Liver (tissue), 9 donors: ENCODE data around the gene THBS3. TPM values are rescaled to one million over a fixed set of nuclear protein-coding genes. Genes with fewer than 3 reads are reported as not detected.
"Not testable (repeated sequence)": the region's sequence is repeated elsewhere in the genome, so short reads cannot be mapped to it uniquely, and the experiment has no call there.

ENCODE experiments used
- DNase-seq: peaks from one replicate; pipeline ENCODE4 v3.0.0-alpha.2; 2017; ENCODE audit warnings: low spot score
- H3K27ac ChIP-seq, 2 donors: one replicate each; pipeline ENCODE4 v1.7.0; 2013; ENCODE audit warnings: inconsistent platforms in 2 of 2, low read length in 2 of 2, control low read depth in 1 of 2, low read depth in 1 of 2, mild to moderate bottlenecking in 1 of 2
- H3K27me3 ChIP-seq, 4 donors: one replicate each; pipeline versions ENCODE4 v1.6.1 to v1.7.0; 2013; ENCODE audit warnings: low read length in 3 of 4, inconsistent platforms in 1 of 4, mild to moderate bottlenecking in 1 of 4, moderate library complexity in 1 of 4; ENCODE audit not compliant: control insufficient read depth in 4 of 4, insufficient read depth in 4 of 4
- H3K36me3 ChIP-seq, 4 donors: one replicate each; pipeline versions ENCODE4 v1.6.1 to v1.7.0; 2013; ENCODE audit warnings: low read length in 3 of 4, mild to moderate bottlenecking in 3 of 4, low read depth in 1 of 4, moderate library complexity in 1 of 4; ENCODE audit not compliant: control insufficient read depth in 4 of 4, insufficient read depth in 3 of 4
- H3K4me1 ChIP-seq, 4 donors: one replicate each; pipeline versions ENCODE4 v1.6.1 to v1.7.0; 2013; ENCODE audit warnings: low read length in 3 of 4, mild to moderate bottlenecking in 3 of 4, moderate library complexity in 1 of 4; ENCODE audit not compliant: control insufficient read depth in 4 of 4, insufficient read depth in 4 of 4
- H3K4me3 ChIP-seq, 3 donors: one replicate each; pipeline versions ENCODE4 v1.6.1 to v1.7.0; 2013; ENCODE audit warnings: low read length in 3 of 3, control low read depth in 1 of 3, low read depth in 1 of 3, mild to moderate bottlenecking in 1 of 3
- H3K9ac ChIP-seq, 2 donors: one replicate each; pipeline ENCODE4 v1.7.0; 2013; ENCODE audit warnings: low read length in 2 of 2, mild to moderate bottlenecking in 2 of 2, moderate library complexity in 2 of 2, control low read depth in 1 of 2, low read depth in 1 of 2
- H3K9me3 ChIP-seq, 4 donors: one replicate each; pipeline versions ENCODE4 v1.6.1 to v1.7.0; 2013; ENCODE audit warnings: low read length in 3 of 4; ENCODE audit not compliant: control insufficient read depth in 4 of 4
- CTCF ChIP-seq: fragments of 150-350 bp; IDR thresholded peaks from 2 replicates; pipeline ENCODE4 v1.5.1; 2017; ENCODE audit warnings: improper control_type of control experiment, low read depth, low read length; ENCODE audit not compliant: missing input control
- EGR1 ChIP-seq, 2 donors: IDR thresholded peaks; 2 replicates each; pipeline ENCODE4 v1.6.1; 2016 to 2018; ENCODE audit warnings: antibody characterized with exemption in 2 of 2, low read depth in 2 of 2
- FOXA1 ChIP-seq: IDR thresholded peaks from 2 replicates; pipeline ENCODE4 v1.6.1; 2016; ENCODE audit warnings: antibody characterized with exemption
- FOXA2 ChIP-seq: IDR thresholded peaks from 2 replicates; pipeline ENCODE4 v1.6.1; 2016; ENCODE audit warnings: antibody characterized with exemption
- GABPA ChIP-seq, 2 donors: IDR thresholded peaks in 1 of 2; conservative IDR thresholded peaks in 1 of 2; 2 replicates each; pipeline ENCODE4 v1.6.1; 2016; ENCODE audit warnings: antibody characterized with exemption in 2 of 2, mild to moderate bottlenecking in 1 of 2, moderate library complexity in 1 of 2
- HNF4A ChIP-seq, 2 donors: conservative IDR thresholded peaks; 2 replicates each; pipeline ENCODE4 v1.6.1; 2016; ENCODE audit warnings: antibody characterized with exemption in 2 of 2, mild to moderate bottlenecking in 2 of 2
- HNF4G ChIP-seq: IDR thresholded peaks from 2 replicates; pipeline ENCODE4 v1.6.1; 2016; ENCODE audit warnings: antibody characterized with exemption
- JUND ChIP-seq, 2 donors: IDR thresholded peaks; 2 replicates each; pipeline ENCODE4 v1.6.1; 2016; ENCODE audit warnings: antibody characterized with exemption in 2 of 2
- NR2F2 ChIP-seq: IDR thresholded peaks from 2 replicates; pipeline ENCODE4 v1.6.1; 2016; ENCODE audit warnings: antibody characterized with exemption
- RAD21 ChIP-seq, 2 donors: IDR thresholded peaks; 2 replicates each; pipeline ENCODE4 v1.6.1; 2016; ENCODE audit warnings: antibody characterized with exemption in 2 of 2, mild to moderate bottlenecking in 2 of 2
- RXRA ChIP-seq, 2 donors: IDR thresholded peaks; 2 replicates each; pipeline ENCODE4 v1.6.1; 2017 to 2018; ENCODE audit warnings: antibody characterized with exemption in 2 of 2, mild to moderate bottlenecking in 1 of 2
- SP1 ChIP-seq: IDR thresholded peaks from 2 replicates; pipeline ENCODE4 v1.6.1; 2018; ENCODE audit warnings: antibody characterized with exemption, mild to moderate bottlenecking
- TAF1 ChIP-seq: conservative IDR thresholded peaks from 2 replicates; pipeline ENCODE4 v1.6.1; 2016; ENCODE audit warnings: antibody characterized with exemption, mild to moderate bottlenecking
- YY1 ChIP-seq: IDR thresholded peaks from 2 replicates; pipeline ENCODE4 v1.6.1; 2016; ENCODE audit warnings: antibody characterized with exemption, mild to moderate bottlenecking
- ZBTB33 ChIP-seq: IDR thresholded peaks from 2 replicates; pipeline ENCODE4 v1.6.1; 2016; ENCODE audit warnings: antibody characterized with exemption
- WGBS: extraction: QIAGEN DNeasy Blood & Tissue Kit; methylation state at CpG from one replicate; pipeline ENCODE4 v1.1.7; 2013; 5-methylcytosine and 5-hydroxymethylcytosine counted together
- polyA plus RNA-seq, 2 donors: library from polyadenylated mRNA; stranded (reverse) in 1 of 2; unstranded in 1 of 2; fragments of 200-250 nt in 1 of 2; fragments of >200 nt in 1 of 2; fragmentation: Nextera tagmentation in 1 of 2; extraction: Ambion mirVana in 1 of 2; gene quantifications; one replicate each; pipeline versions ENCODE4 v1.2.1 to v1.2.3, GENCODE V29; 2013 to 2015
- total RNA-seq, 2 donors: library from RNA; depleted of rRNA; stranded (reverse); fragments of >200 nt; gene quantifications; one replicate each; pipeline ENCODE4 v1.2.3, GENCODE V29; 2014
- TF ChIP-seq, protein P1 (sequence below): IDR thresholded peaks from 2 replicates; pipeline ENCODE4 v1.6.1; 2016; ENCODE audit warnings: antibody characterized with exemption
- donor health status: healthy.
- donor health status: healthy.
- donor health status: healthy.
- donor health status: healthy.
- donor health status: healthy.

Gene THBS3
- total and polyA plus RNA-seq, 4 donors = 3.1 to 6.9 (median 4.2) TPM

- Histone ChIP-seq H3K36me3 (peaks cover 0 to 4% (median 0%) of the 10 kb centered on the region in 4 donors), H3K9ac (no peak overlapping the region), H3K9me3 (no peaks in the 10 kb centered on the region), H3K4me1 (peaks cover 11 to 22% (median 14%) of the 10 kb centered on the region in 4 donors), H3K4me3 (no peak overlapping the region), H3K27me3 (peaks cover 0 to 4% (median 0%) of the 10 kb centered on the region in 4 donors), H3K27ac (no peak overlapping the region)
- no peak for DNase-seq
- 79% methylated on average over 17 of the region's 17 CpGs for WGBS
- TF ChIP-seq JUND (IDR thresholded peaks at IDR 0.05) (no peak), HNF4G (no peak), TAF1 (no peak), FOXA2 (no peak), HNF4A (conservative IDR thresholded peaks at IDR 0.05) (no peak), NR2F2 (no peak)
- TF ChIP-seq, protein P1, sequence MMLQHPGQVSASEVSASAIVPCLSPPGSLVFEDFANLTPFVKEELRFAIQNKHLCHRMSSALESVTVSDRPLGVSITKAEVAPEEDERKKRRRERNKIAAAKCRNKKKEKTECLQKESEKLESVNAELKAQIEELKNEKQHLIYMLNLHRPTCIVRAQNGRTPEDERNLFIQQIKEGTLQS = no peak
These were observed 15.8 kb downstream of the THBS3 start for GRCh38 chr1:155191904-155192303.

DNA sequence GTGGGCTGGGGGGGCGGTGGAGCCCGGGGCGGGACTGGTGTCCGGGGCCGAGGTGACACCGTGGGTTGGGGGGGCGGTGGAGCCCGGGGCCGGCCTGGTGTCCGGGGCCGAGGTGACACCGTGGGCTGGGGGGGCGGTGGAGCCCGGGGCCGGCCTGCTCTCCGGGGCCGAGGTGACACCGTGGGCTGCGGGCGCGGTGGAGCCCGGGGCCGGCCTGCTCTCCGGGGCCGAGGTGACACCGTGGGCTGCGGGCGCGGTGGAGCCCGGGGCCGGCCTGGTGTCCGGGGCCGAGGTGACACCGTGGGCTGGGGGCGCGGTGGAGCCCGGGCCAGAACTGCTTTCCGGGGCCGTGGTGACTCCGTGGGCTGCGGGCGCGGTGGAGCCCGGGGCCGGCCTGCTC lies 17.8 kb downstream of the THBS3 start:
- peaks cover 11 to 21% (median 16%) of the 10 kb centered on the region in 4 donors for H3K4me1 ChIP-seq
- not testable (repeated sequence) for DNase-seq, H3K27ac ChIP-seq, H3K27me3 ChIP-seq, H3K9ac ChIP-seq, H3K36me3 ChIP-seq, H3K4me3 ChIP-seq, H3K9me3 ChIP-seq
- 95% methylated on average over 24 of the region's 45 CpGs for WGBS

GRCh38 chr1:155188268-155188667 lies 19.4 kb downstream of the THBS3 start:
- Histone ChIP-seq H3K4me3 (no peak overlapping the region), H3K9me3 (no peaks in the 10 kb centered on the region), H3K27ac (no peak overlapping the region), H3K27me3 (no peaks in the 10 kb centered on the region), H3K9ac (no peak overlapping the region), H3K36me3 (no peaks in the 10 kb centered on the region), H3K4me1 (peaks cover 3 to 9% (median 4%) of the 10 kb centered on the region in 4 donors)
- DNase-seq = no peak
- TF ChIP-seq FOXA2 = no peak
- TF ChIP-seq RAD21 (IDR thresholded peaks at IDR 0.05) = no peak
- no peak for TF ChIP-seq JUND (IDR thresholded peaks at IDR 0.05)
- TF ChIP-seq EGR1 (IDR thresholded peaks at IDR 0.05; ENCODE audit: low read depth in 2 of 2) = no peak
- TF ChIP-seq TAF1 = no peak
- TF ChIP-seq SP1 = no peak
- no peak for TF ChIP-seq HNF4A (conservative IDR thresholded peaks at IDR 0.05)
- no peak for TF ChIP-seq NR2F2
- no peak for TF ChIP-seq HNF4G
- TF ChIP-seq RXRA (IDR thresholded peaks at IDR 0.05) = no peak
- TF ChIP-seq GABPA (IDR thresholded peaks at IDR 0.05 in 1 of 2, conservative IDR thresholded peaks at IDR 0.05 in 1 of 2) = no peak
- no peak for TF ChIP-seq CTCF
- TF ChIP-seq YY1 = no peak
- TF ChIP-seq, protein P1 = no peak
- no peak for TF ChIP-seq FOXA1
- TF ChIP-seq ZBTB33 = no peak
- 94% methylated on average over 14 of the region's 14 CpGs for WGBS
